IMR-90 (cell line): ENCODE measurements around the gene ITGAL.

Source experiments
- BHLHE40 ChIP-seq: fragments of 150-350 bp; IDR thresholded peaks from 2 replicates; pipeline ENCODE4 v1.6.1; 2016; ENCODE audit warnings: mild to moderate bottlenecking, low read depth, low read length
- CEBPB ChIP-seq: IDR thresholded peaks from 2 replicates; pipeline ENCODE4 v1.6.1; 2012; ENCODE audit warnings: low read depth, low read length, improper control_type of control experiment
- CHD1 ChIP-seq: IDR thresholded peaks from 2 replicates; pipeline ENCODE4 v1.6.1; 2012; ENCODE audit warnings: low read depth, low read length, improper control_type of control experiment
- CTCF ChIP-seq: conservative IDR thresholded peaks from 2 replicates; pipeline ENCODE4 v1.5.1; 2012; ENCODE audit warnings: mild to moderate bottlenecking, low read depth, low read length, improper control_type of control experiment
- ELK1 ChIP-seq: fragments of 150-350 bp; IDR thresholded peaks from 2 replicates; pipeline ENCODE4 v1.6.1; 2016; ENCODE audit warnings: low read depth, mild to moderate bottlenecking, low read length, moderate library complexity, borderline replicate concordance
- MAFK ChIP-seq: IDR thresholded peaks from 2 replicates; pipeline ENCODE4 v1.6.1; 2012; ENCODE audit warnings: low read depth, low read length, improper control_type of control experiment
- MAZ ChIP-seq: IDR thresholded peaks from 2 replicates; pipeline ENCODE4 v1.6.1; 2012; ENCODE audit warnings: low read depth, mild to moderate bottlenecking, low read length, improper control_type of control experiment, moderate library complexity, borderline replicate concordance
- MXI1 ChIP-seq: IDR thresholded peaks from 2 replicates; pipeline ENCODE4 v1.6.1; 2012; ENCODE audit warnings: low read depth, mild to moderate bottlenecking, low read length, moderate library complexity, borderline replicate concordance
- POLR2A ChIP-seq: IDR thresholded peaks from 2 replicates; pipeline ENCODE4 v1.6.1; 2012; ENCODE audit warnings: mild to moderate bottlenecking, low read depth, low read length
- RAD21 ChIP-seq: IDR thresholded peaks from 2 replicates; pipeline ENCODE4 v1.6.1; 2012; ENCODE audit warnings: low read length, improper control_type of control experiment
- SMC3 ChIP-seq: fragments of 150-350 bp; IDR thresholded peaks from 2 replicates; pipeline ENCODE4 v1.6.1; 2016; ENCODE audit warnings: low read depth, mild to moderate bottlenecking, antibody characterized with exemption, low read length, moderate library complexity
- USF2 ChIP-seq: fragments of 150-350 bp; IDR thresholded peaks from 2 replicates; pipeline ENCODE4 v1.6.1; 2017; ENCODE audit warnings: mild to moderate bottlenecking, antibody characterized with exemption, low read length, low read depth

GRCh38 chr16:30524575-30525568 lies 52.3 kb downstream of the ITGAL start:
- TF ChIP-seq SMC3 (no peak), CTCF (no peak), MAFK (no peak), POLR2A (no peak), BHLHE40 (no peak), CHD1 (no peak), ELK1 (no peak), CEBPB (no peak), USF2 (no peak), MXI1 (no peak), RAD21 (no peak), MAZ (no peak)
